ENCODE measurements around the gene TTLL13.
"Not testable (repeated sequence)": the region's sequence is repeated elsewhere in the genome, so short reads cannot be mapped to it uniquely, and the experiment has no call there.

The TTLL13 gene

DNA sequence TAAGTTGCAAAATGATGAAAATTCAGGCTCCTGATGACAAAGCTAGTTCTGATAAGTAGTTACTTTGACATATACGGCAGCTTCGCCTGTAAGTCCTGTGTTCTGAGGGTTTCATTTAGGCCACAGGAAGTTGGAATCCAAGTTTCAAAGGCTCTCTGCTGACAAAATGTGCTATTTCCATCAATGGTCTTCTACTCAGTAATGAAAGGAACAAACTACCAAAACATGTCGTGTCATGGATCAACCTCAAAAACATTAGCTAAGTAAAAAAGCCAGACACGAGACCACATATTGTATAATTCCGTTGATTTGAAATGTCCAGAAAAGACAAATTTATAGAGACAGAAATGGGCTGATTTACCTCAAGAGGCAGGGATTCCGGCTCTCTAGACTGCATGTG lies 38.6 kb downstream of the TTLL13 start:
- no peak for DNase-seq (ENCODE audit: low spot score)

DNA sequence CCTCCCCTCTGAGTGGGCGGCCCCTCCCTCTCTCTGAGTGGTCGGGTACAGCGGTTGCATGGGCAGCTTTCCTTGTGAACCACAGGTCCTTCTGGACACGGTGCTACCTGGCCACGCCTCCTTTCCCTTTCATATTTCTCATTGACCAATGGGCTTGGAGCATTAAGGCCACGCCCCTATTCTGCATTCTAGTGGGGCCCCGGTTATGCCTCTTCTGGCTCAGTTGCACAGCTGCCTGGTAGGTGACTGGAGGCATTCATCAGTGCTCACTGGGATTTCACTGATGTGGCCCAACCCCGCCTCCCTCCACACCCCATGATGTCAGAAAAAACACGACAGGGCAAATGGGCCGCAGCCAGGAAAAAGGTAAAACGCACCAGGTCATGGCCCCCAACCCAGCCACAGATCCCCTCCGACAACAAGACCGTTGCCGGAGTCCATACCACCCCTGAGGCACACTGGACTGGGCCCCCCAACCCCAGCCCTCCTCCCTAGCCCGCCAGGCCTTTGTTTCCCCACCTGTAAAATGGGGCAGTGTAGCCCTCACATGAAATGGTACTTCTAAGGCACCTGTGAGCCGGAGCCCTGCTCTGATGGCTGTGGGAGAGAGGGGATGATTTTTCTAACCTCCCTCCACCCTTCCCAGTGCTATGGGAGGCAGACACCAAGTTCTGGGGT lies 42.5 kb downstream of the TTLL13 start:
- DNase-seq (ENCODE audit: low spot score): no peak

DNA sequence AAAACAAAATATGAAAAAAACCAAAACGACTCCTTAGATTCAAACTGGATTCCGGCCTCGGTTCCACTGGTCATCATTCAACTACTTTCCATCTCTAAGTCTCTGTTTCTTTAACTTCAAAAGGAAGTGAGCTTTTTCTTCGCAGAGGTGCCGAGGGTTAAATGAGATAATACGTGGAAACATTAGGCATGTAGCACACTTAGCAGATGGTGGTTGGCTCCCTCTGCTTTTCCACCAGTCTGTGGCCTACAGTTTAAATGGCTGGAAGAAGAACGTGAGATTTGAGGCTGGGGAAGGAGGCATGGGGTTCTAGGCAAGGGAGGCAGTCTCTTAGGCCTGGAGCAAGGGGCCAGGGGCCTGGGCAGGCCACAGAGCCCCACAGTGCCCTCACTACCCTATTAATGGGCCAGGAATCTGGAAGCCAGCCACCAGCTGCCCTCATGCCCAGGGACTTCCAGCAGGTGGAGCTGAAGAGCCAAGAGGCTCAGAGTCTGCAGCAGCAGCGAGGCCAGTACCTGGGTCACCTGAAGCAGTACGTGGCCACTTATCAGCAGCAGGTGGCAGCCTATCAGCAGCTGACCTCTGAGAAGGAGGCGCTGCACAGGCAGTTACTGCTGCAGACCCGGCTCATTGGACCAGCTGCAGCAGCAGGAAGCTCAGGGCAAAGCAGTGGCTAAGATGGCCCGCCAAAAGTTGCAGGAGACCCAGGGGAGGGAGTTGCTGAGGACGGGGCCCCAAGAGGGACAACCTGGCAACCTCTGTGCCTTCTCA lies 43.9 kb downstream of the TTLL13 start:
- DNase-seq (ENCODE audit: low spot score): peak; percentile 37

- DNase-seq (ENCODE audit: low spot score): no peak
Observed at GRCh38 chr15:90294159-90294558, 44.8 kb downstream of the TTLL13 start.

DNA sequence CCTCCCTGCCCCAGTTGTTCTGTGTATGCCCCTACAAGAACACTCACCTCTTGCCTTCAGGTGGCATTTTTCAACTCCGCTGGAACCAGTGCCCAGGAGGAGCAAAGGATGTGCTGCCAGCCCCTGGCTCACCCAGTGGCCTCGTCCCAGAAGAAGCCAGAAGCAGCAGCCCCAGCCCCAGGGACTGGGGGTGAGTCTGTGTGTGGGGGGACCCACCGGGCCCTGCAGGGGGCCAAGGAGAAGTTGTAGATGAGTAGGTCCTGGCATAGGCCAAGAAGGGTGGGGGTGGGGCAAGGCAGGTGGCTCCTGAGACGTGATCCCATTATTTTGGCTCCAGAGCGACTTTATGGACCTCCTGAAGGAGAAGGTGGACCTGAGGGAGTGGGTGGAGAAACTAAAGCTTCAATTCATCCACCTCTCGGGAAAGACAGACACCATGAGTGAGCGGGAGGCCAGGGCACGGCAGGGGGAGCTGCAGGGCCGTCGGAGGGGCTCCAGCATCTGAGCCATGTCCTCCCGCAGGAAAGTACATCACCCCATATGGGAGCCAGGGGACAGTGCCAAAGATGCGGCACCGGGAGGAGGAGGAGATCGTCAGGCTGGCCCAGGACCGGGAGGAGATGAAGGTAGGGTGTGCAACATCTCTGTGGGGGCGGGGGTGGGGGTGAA lies 45.4 kb downstream of the TTLL13 start:
- no peak for DNase-seq (ENCODE audit: low spot score)

- no peak for DNase-seq (ENCODE audit: low spot score)
Observed at GRCh38 chr15:90295270-90295648, 45.9 kb downstream of the TTLL13 start.

DNA sequence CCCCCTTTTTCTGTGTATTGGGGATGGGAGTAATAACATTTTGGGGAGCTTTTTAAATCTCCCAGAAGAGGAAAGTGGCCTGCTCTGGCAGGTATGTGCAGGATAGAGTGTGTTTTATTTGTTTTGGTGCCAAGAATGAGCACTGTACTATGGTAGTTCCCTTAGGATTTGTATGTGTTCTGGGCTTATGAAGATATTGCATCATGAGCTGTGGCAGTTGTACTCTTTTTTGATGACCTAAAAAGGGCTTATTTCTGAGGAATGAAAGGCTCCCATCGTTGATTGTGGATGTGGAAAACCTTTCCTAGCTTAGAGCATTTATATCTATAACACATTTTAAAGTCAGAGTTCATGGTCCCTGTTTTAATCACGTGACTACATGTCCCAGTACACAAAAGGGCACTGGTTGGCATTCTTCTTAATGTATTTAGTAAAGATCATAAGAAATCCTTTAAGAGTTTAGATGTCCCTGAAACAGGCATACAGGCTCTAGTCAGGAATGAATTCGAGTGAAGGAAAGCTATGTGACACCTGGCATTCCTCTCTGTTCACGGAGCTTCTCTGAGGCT lies 47.0 kb downstream of the TTLL13 start:
- not testable (repeated sequence) for DNase-seq (ENCODE audit: low spot score)

- DNase-seq (ENCODE audit: low spot score): no peak
Observed at GRCh38 chr15:90297021-90297420, 47.7 kb downstream of the TTLL13 start.

DNA sequence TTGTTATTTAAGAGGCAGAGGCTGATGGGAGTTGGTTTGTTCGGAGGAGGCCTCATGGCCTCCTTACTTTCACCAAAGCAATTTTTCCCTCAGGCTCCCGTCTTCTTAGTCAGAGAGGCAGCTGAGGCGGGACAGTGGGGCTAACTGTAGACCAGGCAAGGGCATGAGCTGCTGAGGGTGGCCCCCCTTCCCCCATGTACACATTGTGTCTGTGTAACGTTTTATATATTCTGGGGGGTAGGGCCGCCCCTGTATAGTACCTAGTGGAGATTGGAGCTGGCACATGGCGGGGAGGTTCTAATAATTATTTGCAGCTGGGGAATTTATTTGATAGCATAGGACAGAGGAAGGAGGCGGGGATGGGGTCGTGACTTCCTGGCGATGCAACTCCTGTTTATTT lies 51.2 kb downstream of the TTLL13 start:
- no peak for DNase-seq (ENCODE audit: low spot score)

GRCh38 chr15:90300988-90301706 lies 51.8 kb downstream of the TTLL13 start:
- DNase-seq (ENCODE audit: low spot score): peak; percentile 23

DNA sequence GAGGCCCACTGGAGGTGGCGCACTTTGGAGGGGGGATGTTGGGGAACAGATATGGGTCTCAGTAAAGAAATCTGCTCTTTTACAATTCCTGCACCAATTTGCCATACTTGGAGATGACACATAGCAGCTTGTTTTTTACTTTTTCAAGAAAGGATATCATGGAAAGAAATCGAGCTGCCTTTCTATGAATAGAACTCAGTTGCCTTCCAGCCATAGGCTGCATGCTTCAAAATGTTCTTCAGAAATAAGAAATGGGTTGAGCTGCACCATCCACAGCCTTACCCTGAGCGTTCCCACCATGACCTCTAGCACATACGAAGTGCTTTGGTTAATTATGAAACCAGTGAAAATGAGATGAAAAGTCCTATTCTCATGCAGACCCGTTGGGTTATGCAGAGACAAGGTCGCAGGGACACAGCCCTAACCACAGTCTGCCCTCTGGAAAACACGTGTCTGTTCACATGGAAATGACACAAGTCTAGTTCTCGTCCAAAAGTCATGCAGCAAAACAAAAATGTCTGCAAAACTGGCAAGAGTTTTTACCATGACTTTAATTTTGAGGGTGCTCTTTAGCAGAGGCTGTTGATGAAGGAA lies 52.4 kb downstream of the TTLL13 start:
- DNase-seq (ENCODE audit: low spot score): no peak

- DNase-seq (ENCODE audit: low spot score): not testable (repeated sequence)
Observed at GRCh38 chr15:90305355-90305754, 56.0 kb downstream of the TTLL13 start.

GRCh38 chr15:90305932-90306331 lies 56.6 kb downstream of the TTLL13 start:
- no peak for DNase-seq (ENCODE audit: low spot score)

GRCh38 chr15:90306560-90306959 lies 57.2 kb downstream of the TTLL13 start:
- no peak for DNase-seq (ENCODE audit: low spot score)

DNA sequence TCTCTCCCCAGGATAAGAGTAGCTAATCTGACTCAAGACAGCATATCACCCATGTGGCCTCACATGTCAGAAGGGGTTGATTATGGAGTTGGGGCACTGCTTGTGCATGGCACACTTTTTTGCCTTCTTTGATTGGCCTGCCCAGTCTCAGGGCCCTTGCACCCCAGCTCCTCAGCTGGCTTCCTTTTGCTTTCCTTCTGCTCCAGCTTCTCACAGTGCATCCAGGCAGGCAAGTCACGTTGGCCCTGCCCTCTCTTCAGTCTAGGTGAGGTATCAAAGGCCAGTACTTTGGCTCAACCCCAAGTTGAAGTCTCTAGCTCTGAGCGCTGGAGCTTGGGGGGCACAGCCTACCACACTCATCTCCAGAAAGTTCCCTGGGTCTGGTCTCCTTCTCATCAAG lies 58.3 kb downstream of the TTLL13 start:
- DNase-seq (ENCODE audit: low spot score): no peak

GRCh38 chr15:90309020-90309419 lies 59.7 kb downstream of the TTLL13 start:
- DNase-seq (ENCODE audit: low spot score): no peak

Data from hepatic stellate cell (primary cell).